Kidney (tissue), 14 donors: ENCODE measurements around the gene PATJ. TPM values are rescaled to one million over a fixed set of nuclear protein-coding genes. Genes with fewer than 3 reads are reported as not detected.

Experiments used
- DNase-seq, 5 donors: peaks; one replicate each; pipeline ENCODE4 v3.0.0-alpha.2; 2013 to 2020
- FAIRE-seq: peaks from 2 replicates; lab custom pipeline; 2012; peaks lifted over from hg19 to GRCh38; lab: Jason Lieb, UNC
- H3K27ac ChIP-seq, 2 donors: one replicate each; pipeline ENCODE4 v1.7.0; 2013; ENCODE audit warnings: low read depth in 2 of 2, low read length in 2 of 2, inconsistent platforms in 1 of 2
- H3K27me3 ChIP-seq: one replicate; pipeline ENCODE4 v1.7.1; 2013; ENCODE audit warnings: low read length, inconsistent platforms; ENCODE audit not compliant: control insufficient read depth, insufficient read depth
- H3K36me3 ChIP-seq, 3 donors: one replicate each; pipeline versions ENCODE4 v1.7.0 to v1.7.1; 2013; ENCODE audit warnings: low read length in 3 of 3, control low read depth in 1 of 3, inconsistent platforms in 1 of 3; ENCODE audit not compliant: insufficient read depth in 3 of 3, control insufficient read depth in 2 of 3
- H3K4me1 ChIP-seq, 3 donors: one replicate each; pipeline versions ENCODE4 v1.7.0 to v1.7.1; 2013; ENCODE audit warnings: low read length in 3 of 3, inconsistent platforms in 1 of 3, low read depth in 1 of 3; ENCODE audit not compliant: control insufficient read depth in 2 of 3, insufficient read depth in 2 of 3
- H3K4me3 ChIP-seq, 3 donors: one replicate each; pipeline versions ENCODE4 v1.7.0 to v1.8.1; 2013; ENCODE audit warnings: low read length in 3 of 3, control low read depth in 1 of 3, inconsistent platforms in 1 of 3
- H3K9ac ChIP-seq, 3 donors: one replicate each; pipeline versions ENCODE4 v1.7.0 to v1.7.1; 2013; ENCODE audit warnings: low read length in 3 of 3, control low read depth in 1 of 3, inconsistent platforms in 1 of 3
- H3K9me3 ChIP-seq, 3 donors: one replicate each; pipeline versions ENCODE4 v1.7.0 to v1.7.1; 2013; ENCODE audit warnings: low read length in 3 of 3, control low read depth in 1 of 3, inconsistent platforms in 1 of 3; ENCODE audit not compliant: control insufficient read depth in 2 of 3, insufficient read depth in 1 of 3
- CTCF ChIP-seq: IDR thresholded peaks from 3 replicates; pipeline ENCODE4 v1.5.1; 2012; ENCODE audit warnings: mild to moderate bottlenecking, moderate library complexity, borderline replicate concordance; ENCODE audit not compliant: insufficient read depth; ENCODE audit errors: extremely low read depth
- intact Hi-C: fragments of 100-400 bp; cut with DNase I; formaldehyde crosslinking; loops from one replicate; pipeline ENCODE4 v1.11.1; 2022
- polyA plus RNA-seq: library from polyadenylated mRNA; stranded (reverse); fragments of 350-450 nt; fragmentation: Illumina TruSeq; extraction: RNeasy Lipid Tissue Mini Kit (QIAGEN cat#74804); gene quantifications from one replicate; pipeline ENCODE4 v1.2.3, GENCODE V29; 2014; ENCODE audit warnings: low read depth, low replicate concordance; ENCODE audit not compliant: insufficient read depth
- total RNA-seq: library from RNA; stranded (reverse); fragmentation: NEBNext Ultra II Directional; extraction: Animal tissue kit (Norgen Biotek cat#: 25700); gene quantifications from one replicate; pipeline ENCODE4 v1.2.1, GENCODE V29; 2021
- donor health status: control.
- donor health status: control.
- donor health status: control.
- donor health status: control.
- donor health status: control.
- donor health status: DM: yes; HTN: yes; CAD: no.
- donor health status: Normal renal cell carcinoma (clear cell type).

PATJ gene
- total and polyA plus RNA-seq, 2 donors from 2014 or later: 44.0 to 98.0 TPM

- peaks cover 0 to 3% (median 0%) of the 10 kb centered on the region in 3 donors for H3K4me1 ChIP-seq
- DNase-seq (no peak), FAIRE-seq (no peak)
- no peaks in the 10 kb centered on the region for H3K36me3 ChIP-seq
- TF ChIP-seq CTCF: no peak
- no peak overlapping the region for H3K4me3 ChIP-seq
- intact Hi-C loops: no loop called here
- no peak overlapping the region for H3K27ac ChIP-seq
- no peaks in the 10 kb centered on the region for H3K27me3 ChIP-seq
- no peaks in the 10 kb centered on the region for H3K9me3 ChIP-seq
- no peak overlapping the region for H3K9ac ChIP-seq
Observed at GRCh38 chr1:61953076-61953789, 211.0 kb downstream of the PATJ start.

- Histone ChIP-seq H3K27ac (no peak overlapping the region), H3K36me3 (no peaks in the 10 kb centered on the region), H3K9ac (no peak overlapping the region), H3K4me1 (peaks cover 0 to 3% (median 0%) of the 10 kb centered on the region in 3 donors), H3K27me3 (no peaks in the 10 kb centered on the region), H3K4me3 (no peak overlapping the region), H3K9me3 (no peaks in the 10 kb centered on the region)
- no peak for DNase-seq
- intact Hi-C loops: no loop called here
- TF ChIP-seq CTCF: no peak
- FAIRE-seq: no peak
Observed at GRCh38 chr1:61953790-61954150, 211.5 kb downstream of the PATJ start.

GRCh38 chr1:61955261-61955660, 213.0 kb downstream of the PATJ start:
- H3K9me3 ChIP-seq: no peaks in the 10 kb centered on the region
- FAIRE-seq (no peak), DNase-seq (no peak)
- H3K36me3 ChIP-seq: peaks cover 0 to 3% (median 0%) of the 10 kb centered on the region in 3 donors
- no peak overlapping the region for H3K27ac ChIP-seq
- no peak overlapping the region for H3K9ac ChIP-seq
- peaks cover 0 to 3% (median 0%) of the 10 kb centered on the region in 3 donors for H3K4me1 ChIP-seq
- no peak overlapping the region for H3K4me3 ChIP-seq
- intact Hi-C loops: no loop called here
- no peaks in the 10 kb centered on the region for H3K27me3 ChIP-seq
- TF ChIP-seq CTCF: no peak
